Activated naive CD8-positive, alpha-beta T cell treated with anti-CD3 and anti-CD28 coated beads, Interleukin-2, amount 50 U/mL, for 24 hours (primary cell): Measurements from ENCODE around the gene NEDD4L.

Experiments used
- ATAC-seq: fragments of 150-1000 bp; cut with Tn5 transposase; one replicate; pipeline ENCODE4 v1.10.0; 2021
- DNase-seq: peaks from one replicate; pipeline ENCODE4 v3.0.0; 2021
- H3K27ac Mint-ChIP-seq: one replicate; pipeline ENCODE4 v1.8.0; 2021; ENCODE audit warnings: mild to moderate bottlenecking, mixed read lengths
- H3K27me3 Mint-ChIP-seq: one replicate; pipeline ENCODE4 v1.8.0; 2021; ENCODE audit warnings: mixed read lengths
- H3K36me3 Mint-ChIP-seq: one replicate; pipeline ENCODE4 v1.8.0; 2021; ENCODE audit warnings: low read depth, mixed read lengths
- H3K4me1 Mint-ChIP-seq: one replicate; pipeline ENCODE4 v1.8.0; 2021; ENCODE audit warnings: mixed read lengths
- H3K4me3 Mint-ChIP-seq: one replicate; pipeline ENCODE4 v1.8.0; 2021; ENCODE audit warnings: mild to moderate bottlenecking, moderate library complexity, mixed read lengths
- H3K9me3 Mint-ChIP-seq: one replicate; pipeline ENCODE4 v1.8.0; 2021; ENCODE audit warnings: mixed read lengths

The NEDD4L gene

GRCh38 chr18:58124475-58124874 lies 80.4 kb downstream of the NEDD4L start:
- Mint-ChIP-seq H3K4me1 (peaks cover 5% of the 10 kb centered on the region), H3K9me3 (no peaks in the 10 kb centered on the region), H3K36me3 (no peaks in the 10 kb centered on the region), H3K27ac (no peak overlapping the region), H3K4me3 (no peak overlapping the region), H3K27me3 (no peaks in the 10 kb centered on the region)
- no peak for DNase-seq
- ATAC-seq = no peak

DNA sequence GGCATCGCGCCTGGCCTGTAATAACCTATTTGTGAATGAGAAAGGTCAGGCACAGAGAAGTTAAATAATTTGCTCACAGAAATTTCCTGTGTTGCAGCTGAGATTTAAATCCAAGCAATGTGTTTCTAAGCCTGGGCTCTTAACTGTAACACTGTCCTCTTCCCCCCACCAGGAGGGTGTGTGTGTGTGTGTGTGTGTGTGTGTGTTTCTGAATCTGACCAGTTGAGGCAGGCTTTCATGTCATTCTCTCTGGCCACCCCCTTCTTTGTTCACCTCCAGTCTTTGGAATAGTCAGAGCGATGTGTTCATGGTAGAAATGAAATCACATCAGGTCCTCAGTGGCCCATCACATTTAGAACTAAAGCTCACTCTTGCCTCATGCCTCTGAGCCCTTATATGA lies 81.2 kb downstream of the NEDD4L start:
- Mint-ChIP-seq H3K9me3 (no peaks in the 10 kb centered on the region), H3K4me1 (peaks cover 5% of the 10 kb centered on the region)

GRCh38 chr18:58125756-58126155 lies 81.7 kb downstream of the NEDD4L start:
- Mint-ChIP-seq H3K4me3 (no peak overlapping the region), H3K9me3 (no peaks in the 10 kb centered on the region), H3K36me3 (no peaks in the 10 kb centered on the region), H3K4me1 (peaks cover 5% of the 10 kb centered on the region), H3K27ac (no peak overlapping the region), H3K27me3 (no peaks in the 10 kb centered on the region)
- DNase-seq = no peak
- ATAC-seq = no peak

More for the DNA sequence above, 81.2 kb downstream of the NEDD4L start:
- no peak for DNase-seq
- Mint-ChIP-seq H3K27me3 (no peaks in the 10 kb centered on the region), H3K4me3 (no peak overlapping the region), H3K36me3 (no peaks in the 10 kb centered on the region), H3K27ac (no peak overlapping the region)
- no peak for ATAC-seq

DNA sequence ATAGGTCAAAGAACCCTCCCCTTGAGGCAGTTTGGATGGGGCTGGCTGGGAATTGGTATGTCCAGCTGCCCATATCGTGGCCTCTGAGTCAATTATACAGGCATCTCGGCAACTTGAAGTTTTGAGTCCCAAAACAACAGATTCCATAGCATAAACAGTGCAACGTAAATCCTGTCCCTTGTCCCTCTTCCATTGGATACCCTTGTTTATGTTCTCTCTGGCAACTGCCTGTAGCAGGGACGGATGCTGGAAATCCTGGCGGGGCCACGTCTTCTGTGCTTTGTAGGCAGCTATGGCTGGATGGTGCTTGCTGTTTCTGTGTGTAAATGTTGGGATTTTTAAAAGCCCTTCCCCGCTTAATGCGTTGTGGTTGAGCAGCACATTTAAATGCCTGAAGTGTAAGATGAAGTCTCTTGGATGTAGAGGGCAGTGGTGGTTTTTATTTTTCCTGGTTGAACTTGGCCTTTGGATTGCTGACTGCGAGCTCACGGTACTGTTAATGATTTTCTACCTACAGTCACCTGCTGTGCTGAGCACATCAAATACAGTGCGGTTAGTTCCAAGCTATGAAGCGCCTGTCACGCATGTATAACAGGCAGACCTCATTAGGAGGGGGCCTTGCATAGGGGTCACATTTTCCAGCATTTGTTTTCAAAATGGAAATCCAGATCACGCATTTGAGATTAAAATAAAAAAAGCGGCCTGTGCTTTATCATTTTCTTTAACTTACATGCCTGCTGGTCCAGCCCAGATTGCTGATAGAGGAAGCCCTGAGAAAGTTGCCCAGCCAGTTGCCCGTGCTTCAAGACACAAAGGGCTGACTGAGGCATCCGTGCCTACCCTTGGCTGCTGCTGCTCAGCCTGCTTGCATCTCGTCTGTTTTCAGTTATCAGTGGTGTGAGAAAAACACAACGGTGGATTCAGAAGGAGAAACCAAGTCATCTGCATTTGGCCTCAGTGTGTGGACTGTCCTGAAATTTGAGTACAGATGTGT lies 84.7 kb downstream of the NEDD4L start:
- H3K36me3 Mint-ChIP-seq = no peaks in the 10 kb centered on the region
- no peak overlapping the region for H3K4me3 Mint-ChIP-seq
- peaks cover 5% of the 10 kb centered on the region for H3K4me1 Mint-ChIP-seq
- ATAC-seq (no peak), DNase-seq (no peak)
- no peaks in the 10 kb centered on the region for H3K9me3 Mint-ChIP-seq
- no peaks in the 10 kb centered on the region for H3K27me3 Mint-ChIP-seq
- H3K27ac Mint-ChIP-seq = no peak overlapping the region

DNA sequence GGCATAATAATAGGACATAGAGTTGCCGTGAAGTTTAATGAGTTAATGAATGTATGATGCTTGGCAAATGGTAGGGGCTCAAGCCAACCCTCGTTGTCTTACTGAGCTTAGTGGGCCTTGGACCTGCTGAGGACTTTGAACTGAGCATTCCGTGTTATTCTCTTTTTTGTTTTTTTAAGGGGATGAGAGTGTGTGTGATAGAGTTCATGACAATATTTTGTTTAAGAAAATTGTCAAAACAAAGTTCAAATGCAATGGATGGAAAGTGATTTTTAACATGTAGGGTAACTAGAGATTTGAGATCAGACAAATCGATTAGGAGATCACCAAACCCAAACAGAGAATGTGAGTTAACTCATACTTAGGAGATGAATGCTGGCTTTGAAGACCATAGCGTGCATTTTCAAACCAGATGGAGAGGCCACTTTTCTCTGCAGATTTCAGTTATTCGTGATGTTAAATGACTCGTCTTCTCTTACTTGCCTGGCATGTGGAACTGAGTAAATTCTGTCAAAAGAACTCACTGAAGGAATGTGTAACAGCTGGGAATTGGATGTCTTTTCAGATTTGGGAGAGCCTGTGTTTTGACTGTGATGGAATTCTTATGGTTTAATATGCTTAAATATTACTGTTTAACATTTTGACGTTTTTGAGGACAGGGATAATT lies 88.7 kb downstream of the NEDD4L start:
- no peaks in the 10 kb centered on the region for H3K36me3 Mint-ChIP-seq
- H3K4me1 Mint-ChIP-seq = peaks cover 12% of the 10 kb centered on the region
- ATAC-seq (no peak), DNase-seq (no peak)
- no peaks in the 10 kb centered on the region for H3K27me3 Mint-ChIP-seq
- H3K27ac Mint-ChIP-seq = no peak overlapping the region
- no peak overlapping the region for H3K4me3 Mint-ChIP-seq
- H3K9me3 Mint-ChIP-seq = no peaks in the 10 kb centered on the region

GRCh38 chr18:58135183-58135641 lies 91.2 kb downstream of the NEDD4L start:
- H3K27me3 Mint-ChIP-seq = no peaks in the 10 kb centered on the region
- peak; percentile 9 for DNase-seq
- H3K27ac Mint-ChIP-seq = peak overlapping the region; percentile 1
- ATAC-seq = peak; percentile 94
- no peaks in the 10 kb centered on the region for H3K36me3 Mint-ChIP-seq
- H3K4me1 Mint-ChIP-seq = peaks cover 17% of the 10 kb centered on the region
- no peak overlapping the region for H3K4me3 Mint-ChIP-seq
- no peaks in the 10 kb centered on the region for H3K9me3 Mint-ChIP-seq

GRCh38 chr18:58135701-58136331 lies 91.8 kb downstream of the NEDD4L start:
- H3K4me3 Mint-ChIP-seq = no peak overlapping the region
- H3K9me3 Mint-ChIP-seq = no peaks in the 10 kb centered on the region
- ATAC-seq = peak; percentile 58

GRCh38 chr18:58136879-58137278 lies 92.9 kb downstream of the NEDD4L start:
- H3K4me1 Mint-ChIP-seq = peaks cover 17% of the 10 kb centered on the region
- no peaks in the 10 kb centered on the region for H3K9me3 Mint-ChIP-seq
- H3K36me3 Mint-ChIP-seq = no peaks in the 10 kb centered on the region
- no peak overlapping the region for H3K27ac Mint-ChIP-seq
- no peak for DNase-seq
- no peak for ATAC-seq
- no peak overlapping the region for H3K4me3 Mint-ChIP-seq
- no peaks in the 10 kb centered on the region for H3K27me3 Mint-ChIP-seq

More at GRCh38 chr18:58135701-58136331, 91.8 kb downstream of the NEDD4L start:
- Mint-ChIP-seq H3K27ac (peak overlapping the region; percentile 1), H3K27me3 (no peaks in the 10 kb centered on the region), H3K36me3 (no peaks in the 10 kb centered on the region), H3K4me1 (peaks cover 17% of the 10 kb centered on the region)
- DNase-seq = peak; percentile 48

- ATAC-seq (no peak), DNase-seq (no peak)
- Mint-ChIP-seq H3K9me3 (no peaks in the 10 kb centered on the region), H3K4me3 (no peak overlapping the region), H3K4me1 (peaks cover 17% of the 10 kb centered on the region), H3K27me3 (no peaks in the 10 kb centered on the region), H3K27ac (no peak overlapping the region), H3K36me3 (no peaks in the 10 kb centered on the region)
Observed at GRCh38 chr18:58139459-58140386, 95.7 kb downstream of the NEDD4L start.

- DNase-seq (no peak), ATAC-seq (no peak)
- no peaks in the 10 kb centered on the region for H3K36me3 Mint-ChIP-seq
- H3K27ac Mint-ChIP-seq = no peak overlapping the region
- no peak overlapping the region for H3K4me3 Mint-ChIP-seq
- no peaks in the 10 kb centered on the region for H3K27me3 Mint-ChIP-seq
- H3K9me3 Mint-ChIP-seq = no peaks in the 10 kb centered on the region
- peaks cover 8% of the 10 kb centered on the region for H3K4me1 Mint-ChIP-seq
Observed at GRCh38 chr18:58140387-58141325, 96.6 kb downstream of the NEDD4L start.

DNA sequence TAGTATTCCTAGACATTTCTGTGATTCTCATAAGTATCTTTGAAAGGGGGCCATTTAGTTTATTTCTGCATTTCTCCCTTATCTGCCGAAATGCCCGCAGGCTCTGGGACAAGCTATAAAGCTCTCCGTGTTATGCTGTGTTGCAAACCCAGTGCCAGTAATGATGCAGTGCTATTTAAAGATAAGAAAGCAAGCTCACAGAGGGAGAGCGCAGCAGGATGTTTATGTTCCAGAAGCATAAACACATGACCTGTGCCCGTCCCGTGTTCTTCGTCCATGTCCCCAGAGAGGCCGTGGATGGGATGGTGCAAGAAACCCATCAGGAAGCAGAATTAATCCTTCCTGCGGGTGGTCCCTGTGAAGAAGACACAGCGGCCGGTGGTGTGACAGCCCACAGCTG lies 99.4 kb downstream of the NEDD4L start:
- H3K4me3 Mint-ChIP-seq = no peak overlapping the region
- H3K9me3 Mint-ChIP-seq = no peaks in the 10 kb centered on the region
- no peaks in the 10 kb centered on the region for H3K36me3 Mint-ChIP-seq
- peaks cover 5% of the 10 kb centered on the region for H3K4me1 Mint-ChIP-seq
- no peak overlapping the region for H3K27ac Mint-ChIP-seq
- DNase-seq (no peak), ATAC-seq (no peak)
- H3K27me3 Mint-ChIP-seq = no peaks in the 10 kb centered on the region

DNA sequence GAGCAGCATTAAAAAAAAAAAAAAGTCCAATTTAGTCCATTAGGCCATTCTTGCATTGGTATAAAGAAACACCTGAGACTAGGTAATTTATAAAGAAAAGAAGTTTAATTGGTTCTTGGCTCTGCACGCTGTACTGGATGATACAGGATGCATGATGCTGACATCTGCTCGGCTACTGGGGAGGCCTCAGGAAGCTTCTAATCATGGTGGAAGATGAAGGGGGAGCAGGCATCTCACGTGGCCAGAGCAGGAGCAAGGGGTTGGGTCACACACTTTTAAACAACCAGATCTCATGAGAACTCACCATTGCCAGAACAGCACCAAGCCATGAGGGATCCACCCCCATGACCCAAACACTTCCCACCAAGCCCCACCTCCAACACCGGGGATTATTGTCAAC lies 100.1 kb downstream of the NEDD4L start:
- H3K9me3 Mint-ChIP-seq = no peaks in the 10 kb centered on the region
- peaks cover 5% of the 10 kb centered on the region for H3K4me1 Mint-ChIP-seq
- DNase-seq = no peak
- H3K36me3 Mint-ChIP-seq = no peaks in the 10 kb centered on the region
- no peaks in the 10 kb centered on the region for H3K27me3 Mint-ChIP-seq
- no peak overlapping the region for H3K4me3 Mint-ChIP-seq
- no peak overlapping the region for H3K27ac Mint-ChIP-seq
- ATAC-seq = no peak

DNA sequence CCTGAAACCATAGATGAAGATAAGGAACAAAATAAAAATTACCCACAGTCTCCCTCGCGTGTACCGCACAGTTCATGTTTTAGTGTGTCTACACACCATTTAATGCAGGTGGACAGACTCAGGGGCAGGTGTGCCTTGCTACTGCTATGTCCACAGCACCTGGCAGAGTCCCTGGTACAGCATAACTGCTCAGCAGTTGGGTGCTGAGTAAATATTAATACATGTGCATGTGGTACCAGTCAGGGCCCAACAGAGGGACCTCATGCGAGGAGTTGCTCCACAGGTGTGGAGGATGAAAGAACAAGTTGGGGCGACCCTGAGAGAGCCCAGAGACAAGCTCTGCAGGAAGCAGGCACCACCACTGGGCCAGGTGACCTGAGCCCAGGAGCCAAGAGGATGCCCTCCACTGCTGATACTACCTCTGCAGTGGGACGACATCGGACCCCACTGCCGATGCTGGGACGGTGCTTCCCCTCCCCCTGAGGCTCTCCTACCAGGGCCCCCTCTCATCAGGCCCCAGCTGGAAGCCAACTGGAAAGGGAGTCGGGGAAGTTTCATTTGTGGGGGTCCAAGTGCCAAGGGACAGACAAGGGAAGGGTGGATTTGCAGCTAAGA lies 100.8 kb downstream of the NEDD4L start:
- Mint-ChIP-seq H3K9me3 (no peaks in the 10 kb centered on the region), H3K27ac (no peak overlapping the region), H3K36me3 (no peaks in the 10 kb centered on the region), H3K4me3 (no peak overlapping the region), H3K4me1 (peaks cover under 1% of the 10 kb centered on the region), H3K27me3 (no peaks in the 10 kb centered on the region)
- ATAC-seq (no peak), DNase-seq (no peak)
